Measurements from ENCODE around the gene PARPBP. TPM values are rescaled to one million over a fixed set of nuclear protein-coding genes. Genes with fewer than 3 reads are reported as not detected.

PARPBP gene
- total RNA-seq, 1 experiment from 2014 or later, result 23.5 TPM

- TF ChIP-seq, protein P1, sequence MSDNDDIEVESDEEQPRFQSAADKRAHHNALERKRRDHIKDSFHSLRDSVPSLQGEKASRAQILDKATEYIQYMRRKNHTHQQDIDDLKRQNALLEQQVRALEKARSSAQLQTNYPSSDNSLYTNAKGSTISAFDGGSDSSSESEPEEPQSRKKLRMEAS (IDR thresholded peaks at IDR 0.05), result no peak
- TF ChIP-seq SRF (IDR thresholded peaks at IDR 0.05; ENCODE audit: low read depth), result no peak
- no peak for TF ChIP-seq CTCF (IDR thresholded peaks at IDR 0.05 in 2 of 3, conservative IDR thresholded peaks at IDR 0.05 in 1 of 3; ENCODE audit: borderline replicate concordance in 1 of 3, insufficient read depth in 1 of 3, low read depth in 2 of 3, low read length in 2 of 3)
- TF ChIP-seq ELF1 (IDR thresholded peaks at IDR 0.05; ENCODE audit: borderline replicate concordance, low read depth), result no peak
- TF ChIP-seq POLR2A (IDR thresholded peaks at IDR 0.05; ENCODE audit: borderline replicate concordance, extremely low read depth, insufficient read depth, insufficient read length), result no peak
- TF ChIP-seq EZH2 (IDR thresholded peaks at IDR 0.05), result no peak
- no peak for TF ChIP-seq ZFX (IDR thresholded peaks at IDR 0.05)
- TF ChIP-seq SP1 (IDR thresholded peaks at IDR 0.05; ENCODE audit: low read depth), result no peak
Observed at GRCh38 chr12:102174117-102174516, 54.1 kb downstream of the PARPBP start (continued).

DNA sequence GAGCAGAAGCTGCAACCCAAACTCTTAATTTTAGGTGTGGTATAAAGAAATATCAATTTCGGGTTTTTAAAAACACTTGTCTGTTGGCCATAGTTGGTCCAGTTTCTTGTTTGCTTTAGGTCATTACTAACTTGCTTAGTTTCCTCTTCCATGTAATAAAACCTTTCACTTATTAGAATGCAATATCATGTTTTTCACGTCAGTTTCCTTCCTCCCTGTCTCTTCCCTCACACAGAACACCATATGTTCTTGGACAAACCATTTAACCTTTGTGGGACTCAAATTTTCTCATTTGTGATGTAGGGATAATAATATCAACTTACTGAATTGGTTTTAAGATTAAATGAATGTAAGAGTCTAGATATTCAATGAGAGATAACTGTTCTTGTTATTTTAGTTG lies 54.8 kb downstream of the PARPBP start:
- RAD21 ChIA-PET (ENCODE audit: low non-redundant PET in 1 of 2, low total read pairs in 2 of 2, uncharacterized antibody in 2 of 2, unreplicated experiment in 2 of 2), result no interaction called here
- H3K9me3 ChIP-seq (ENCODE audit: control insufficient read depth in 1 of 2, insufficient read depth in 1 of 2, low read depth in 1 of 2, low read length in 2 of 2), result no peaks in the 10 kb centered on the region
- H3K27me3 ChIP-seq (ENCODE audit: insufficient read depth, low read length), result no peaks in the 10 kb centered on the region
- no peaks in the 10 kb centered on the region for H3K4me1 ChIP-seq (ENCODE audit: control insufficient read depth in 1 of 2, insufficient read depth in 2 of 2, low read length in 2 of 2)
- H3K4me3 ChIP-seq (replicated peaks in 1 of 2; ENCODE audit: low read depth in 1 of 2, low read length in 2 of 2), result no peak overlapping the region
- peaks cover 0 to 7% of the 10 kb centered on the region in 2 experiments; a peak in 2 of 4 replicates for H3K36me3 ChIP-seq (ENCODE audit: control insufficient read depth in 1 of 2, insufficient read depth in 2 of 2, low read length in 2 of 2)
- POLR2A ChIA-PET, result no interaction called here
- ATAC-seq (no peak), DNase-seq (ENCODE audit: low read depth, low spot score) (no peak)
- no peak overlapping the region for H2AFZ ChIP-seq (ENCODE audit: low read depth, low read length, poor library complexity, severe bottlenecking)
- no peaks in the 10 kb centered on the region for H3K9me2 ChIP-seq (ENCODE audit: insufficient read depth)
- no peak overlapping the region for H3K27ac ChIP-seq (ENCODE audit: low read depth, low read length)
- H3K9ac ChIP-seq (ENCODE audit: low read length), result no peak overlapping the region
- intact Hi-C loops (cut with micrococcal nuclease), result no loop called here
- no peaks in the 10 kb centered on the region for H3K79me2 ChIP-seq (ENCODE audit: insufficient read depth, low read length)
- BruUV-seq (replicated peaks), result no TSS peak
- H3K4me2 ChIP-seq (ENCODE audit: low read length), result no peak overlapping the region
- CTCF ChIA-PET, result no interaction called here
- no peak for TF ChIP-seq EGR1 (IDR thresholded peaks at IDR 0.05; ENCODE audit: low read depth)
- no peaks in the 10 kb centered on the region for H4K20me1 ChIP-seq (ENCODE audit: insufficient read depth)

Measured in HCT116 (cell line).